ENCODE measurements around the gene KCNC1. TPM values are rescaled to one million over a fixed set of nuclear protein-coding genes. Genes with fewer than 3 reads are reported as not detected.

KCNC1 gene
- polyA plus RNA-seq, 2 of the 4 experiments (the other 2 are of a cell fraction), result 0.08 TPM; not detected in 1

- no peak overlapping the region for H3K4me2 ChIP-seq
- FAIRE-seq, result no peak
- DNase-seq (ENCODE audit: low read depth in 1 of 2, low spot score in 1 of 2), result no peak
- CTCF ChIA-PET, result no interaction called here
- no peak overlapping the region for H3K4me3 ChIP-seq
- peaks cover 7% of the 10 kb centered on the region; the same call in 1 of the 3 replicates for H3K4me1 ChIP-seq
- ATAC-seq, result no peak; a peak in 1 of 6 replicates
- POLR2A ChIA-PET, result no interaction called here
- no peak for TF ChIP-seq BCL3 (IDR thresholded peaks at IDR 0.05)
- TF ChIP-seq CHD2 (IDR thresholded peaks at IDR 0.05; ENCODE audit: low read length, partially characterized antibody), result no peak
- no peak for TF ChIP-seq MAX (IDR thresholded peaks at IDR 0.05)
- TF ChIP-seq POLR2AphosphoS2 (conservative IDR thresholded peaks at IDR 0.05; ENCODE audit: low read length), result no peak
- no peak for TF ChIP-seq E2F6 (IDR thresholded peaks at IDR 0.05; ENCODE audit: borderline replicate concordance, low read depth)
- TF ChIP-seq NFE2L2 (conservative IDR thresholded peaks at IDR 0.05; ENCODE audit: low read length), result no peak
- TF ChIP-seq CEBPB (IDR thresholded peaks at IDR 0.05), result no peak
- TF ChIP-seq ZFP36 (IDR thresholded peaks at IDR 0.05; ENCODE audit: borderline replicate concordance, partially characterized antibody), result no peak
- TF ChIP-seq EP300 (IDR thresholded peaks at IDR 0.05), result no peak
- TF ChIP-seq HEYL (CRISPR knock-in tag; IDR thresholded peaks at IDR 0.05), result no peak
- H3K9me3 ChIP-seq, result no peaks in the 10 kb centered on the region
- 85% methylated on average over 5 of the region's 5 CpGs for WGBS (ENCODE audit: missing lambda C conversion rate)
- H3K27ac ChIP-seq, result no peak overlapping the region
Measured at GRCh38 chr11:17794981-17795380, 60.4 kb downstream of the KCNC1 start.

GRCh38 chr11:17796154-17796553 lies 61.6 kb downstream of the KCNC1 start:
- H3K4me1 ChIP-seq, result no peaks in the 10 kb centered on the region
- CTCF ChIA-PET, result interaction anchor here (0.8 kb wide), 1 partner anchor 65 kb away, joined by 3 read pairs; no protein-coding TSS in a partner anchor

GRCh38 chr11:17798253-17798652 lies 63.7 kb downstream of the KCNC1 start:
- H3K4me2 ChIP-seq, result no peak overlapping the region
- no peak for FAIRE-seq
- DNase-seq (ENCODE audit: low read depth in 1 of 2, low spot score in 1 of 2), result no peak
- no peaks in the 10 kb centered on the region for H3K4me1 ChIP-seq
- no peak overlapping the region for H3K4me3 ChIP-seq
- H3K9me3 ChIP-seq, result no peaks in the 10 kb centered on the region
- TF ChIP-seq MYC (IDR thresholded peaks at IDR 0.05; ENCODE audit: borderline replicate concordance, low read length) (no peak), RNF2 (IDR thresholded peaks at IDR 0.05; ENCODE audit: borderline replicate concordance, low read depth) (no peak), KDM5A (IDR thresholded peaks at IDR 0.05) (no peak), RAD21 (conservative IDR thresholded peaks at IDR 0.05 in 1 of 2, IDR thresholded peaks at IDR 0.05 in 1 of 2) (no peak), NPAS2 (CRISPR knock-in tag; IDR thresholded peaks at IDR 0.05; ENCODE audit: borderline replicate concordance) (no peak), EHMT2 (IDR thresholded peaks at IDR 0.05; ENCODE audit: low read depth) (no peak), HDAC2 (IDR thresholded peaks at IDR 0.05) (no peak)
- POLR2A ChIA-PET, result no interaction called here
- CTCF ChIA-PET, result interaction anchor here (1.2 to 2.0 kb wide), 2 partner anchors 31 to 67 kb away, joined by 3 to 5 read pairs; no protein-coding TSS in a partner anchor
- WGBS (ENCODE audit: missing lambda C conversion rate), result 70% methylated on average over 6 of the region's 6 CpGs
- no peak overlapping the region for H3K27ac ChIP-seq
- ATAC-seq, result no peak

More at GRCh38 chr11:17796154-17796553, 61.6 kb downstream of the KCNC1 start:
- H3K4me2 ChIP-seq, result no peak overlapping the region
- H3K4me3 ChIP-seq, result no peak overlapping the region
- FAIRE-seq, result no peak
- POLR2A ChIA-PET, result no interaction called here
- TF ChIP-seq POLR2A (IDR thresholded peaks at IDR 0.05; ENCODE audit: low read length) (no peak), GATA3 (IDR thresholded peaks at IDR 0.05; ENCODE audit: borderline replicate concordance) (no peak), CHD2 (IDR thresholded peaks at IDR 0.05; ENCODE audit: low read length, partially characterized antibody) (no peak), SMC3 (IDR thresholded peaks at IDR 0.05) (no peak)
- ATAC-seq, result no peak
- WGBS (ENCODE audit: missing lambda C conversion rate), result 70% methylated on average over 2 of the region's 2 CpGs
- H3K9me3 ChIP-seq, result no peaks in the 10 kb centered on the region
- no peak overlapping the region for H3K27ac ChIP-seq
- no peak for DNase-seq (ENCODE audit: low read depth in 1 of 2, low spot score in 1 of 2)

- 85% methylated on average over 3 of the region's 3 CpGs for WGBS (ENCODE audit: missing lambda C conversion rate)
- POLR2A ChIA-PET, result no interaction called here
- Histone ChIP-seq H3K4me1 (no peaks in the 10 kb centered on the region), H3K9me3 (no peaks in the 10 kb centered on the region), H3K4me2 (no peak overlapping the region), H3K27ac (no peak overlapping the region), H3K4me3 (no peak overlapping the region)
- DNase-seq (ENCODE audit: low read depth in 1 of 2, low spot score in 1 of 2) (no peak), ATAC-seq (no peak), FAIRE-seq (no peak)
- CTCF ChIA-PET, result interaction anchor here (1.2 to 2.0 kb wide), 2 partner anchors 31 to 67 kb away, joined by 3 to 5 read pairs; no protein-coding TSS in a partner anchor
- no peak for TF ChIP-seq ESRRA (IDR thresholded peaks at IDR 0.05; ENCODE audit: borderline replicate concordance, low read length)
- no peak for TF ChIP-seq NPAS2 (CRISPR knock-in tag; IDR thresholded peaks at IDR 0.05; ENCODE audit: borderline replicate concordance)
- TF ChIP-seq MYC (IDR thresholded peaks at IDR 0.05; ENCODE audit: borderline replicate concordance, low read length), result no peak
- no peak for TF ChIP-seq TFCP2L1 (CRISPR knock-in tag; IDR thresholded peaks at IDR 0.05)
- TF ChIP-seq NFE2L2 (conservative IDR thresholded peaks at IDR 0.05; ENCODE audit: low read length), result no peak
- no peak for TF ChIP-seq MAX (IDR thresholded peaks at IDR 0.05)
- TF ChIP-seq HEYL (CRISPR knock-in tag; IDR thresholded peaks at IDR 0.05), result no peak
- TF ChIP-seq TP53 (CRISPR knock-in tag; IDR thresholded peaks at IDR 0.05), result no peak
- TF ChIP-seq CHD2 (IDR thresholded peaks at IDR 0.05; ENCODE audit: low read length, partially characterized antibody), result no peak
- TF ChIP-seq CEBPB (IDR thresholded peaks at IDR 0.05), result no peak
- no peak for TF ChIP-seq HOXB13 (CRISPR knock-in tag; IDR thresholded peaks at IDR 0.05; ENCODE audit: low read depth)
- no peak for TF ChIP-seq JUN (IDR thresholded peaks at IDR 0.05)
- TF ChIP-seq RARB (CRISPR knock-in tag; IDR thresholded peaks at IDR 0.05), result no peak
- no peak for TF ChIP-seq RNF2 (IDR thresholded peaks at IDR 0.05; ENCODE audit: borderline replicate concordance, low read depth)
- no peak for TF ChIP-seq POLR2A (IDR thresholded peaks at IDR 0.05; ENCODE audit: low read length)
- TF ChIP-seq ZSCAN20 (CRISPR knock-in tag; IDR thresholded peaks at IDR 0.05), result no peak
Measured at GRCh38 chr11:17798716-17799115, 64.1 kb downstream of the KCNC1 start.

All from A549 (cell line).